K562 treated with DMSO at 1 percent for 24 hours (cell line): ENCODE results near the gene C1orf216. TPM values are rescaled to one million over a fixed set of nuclear protein-coding genes. Genes with fewer than 3 reads are reported as not detected.

Source experiments
- total RNA-seq: library from RNA; unstranded; fragments of 300-600 nt; gene quantifications from 2 replicates; pipeline ENCODE4 v1.2.3, GENCODE V29; 2022; ENCODE audit warnings: low read depth; ENCODE audit not compliant: insufficient read depth

Gene C1orf216
- 22.0 and 25.2 TPM in 2 replicates for total RNA-seq

GRCh38 chr1:35718492-35719336 is at the start of gene C1orf216:
C1orf216 (minus strand) TSS chr1:35718884; CDS start chr1:35716321, 2,563 bp downstream.

Other genes starting within 250 kb of the C1orf216 start
- 58.8 and 62.7 TPM in 2 replicates for gene KIAA0319L, start 161.5 kb downstream of the C1orf216 start, total RNA-seq
- 43.0 and 44.8 TPM in 2 replicates for gene NCDN, start 161.1 kb downstream of the C1orf216 start, total RNA-seq
- gene TFAP2E, start 145.6 kb downstream of the C1orf216 start, total RNA-seq: 1.2 and 1.9 TPM in 2 replicates
- 89.7 and 90.1 TPM in 2 replicates for gene PSMB2, start 77.4 kb downstream of the C1orf216 start, total RNA-seq
- gene CLSPN, start 51.1 kb upstream of the C1orf216 start, total RNA-seq: 35.8 and 37.9 TPM in 2 replicates
- 8.5 and 17.6 TPM in 2 replicates for gene AGO4, start 89.1 kb upstream of the C1orf216 start, total RNA-seq
- gene AGO1, start 164.3 kb upstream of the C1orf216 start, total RNA-seq: 14.3 and 15.2 TPM in 2 replicates
- 11.4 and 12.2 TPM in 2 replicates for gene AGO3, start 212.2 kb upstream of the C1orf216 start, total RNA-seq